MM.1S (cell line): ENCODE results near the gene BLCAP.

Source experiments
- DNase-seq: peaks from one replicate; pipeline ENCODE4 v3.0.0-alpha.2; 2015
- H2AFZ ChIP-seq: fragments of 300-600 bp; sonication (generic); 2 replicates; pipeline ENCODE4 v1.6.0; 2016; ENCODE audit warnings: antibody characterized with exemption, low read length
- H3F3A ChIP-seq: fragments of 300-600 bp; sonication (generic); 2 replicates; pipeline ENCODE4 v1.6.1; 2016; ENCODE audit warnings: mild to moderate bottlenecking, antibody characterized with exemption, low read length, moderate library complexity, mixed read lengths; ENCODE audit not compliant: insufficient read depth
- H3K27ac ChIP-seq: fragments of 300-600 bp; sonication (generic); 2 replicates; pipeline ENCODE4 v1.5.1; 2016; ENCODE audit warnings: mild to moderate bottlenecking, low read length
- H3K27me3 ChIP-seq: fragments of 300-600 bp; sonication (generic); replicated peaks from 2 replicates; pipeline ENCODE4 v1.6.0; 2016; ENCODE audit warnings: low read length; ENCODE audit not compliant: insufficient read depth
- H3K36me3 ChIP-seq: fragments of 300-600 bp; sonication (generic); replicated peaks from 2 replicates; pipeline ENCODE4 v1.6.1; 2016; ENCODE audit warnings: mild to moderate bottlenecking, low read length, mixed read lengths; ENCODE audit not compliant: insufficient read depth
- H3K4me1 ChIP-seq: fragments of 300-600 bp; sonication (generic); 2 replicates; pipeline ENCODE4 v1.6.1; 2016; ENCODE audit warnings: low read length, mixed read lengths
- H3K4me2 ChIP-seq: fragments of 300-600 bp; sonication (generic); 2 replicates; pipeline ENCODE4 v1.6.0; 2016; ENCODE audit warnings: low read depth, low read length
- H3K4me3 ChIP-seq: fragments of 300-600 bp; sonication (generic); 2 replicates; pipeline ENCODE4 v1.5.1; 2016; ENCODE audit warnings: low read length, mixed read lengths
- H3K79me2 ChIP-seq: fragments of 300-600 bp; sonication (generic); 2 replicates; pipeline ENCODE4 v1.6.1; 2016; ENCODE audit warnings: mixed run types, low read length, mixed read lengths
- H3K9ac ChIP-seq: fragments of 300-600 bp; sonication (generic); 2 replicates; pipeline ENCODE4 v1.6.1; 2016; ENCODE audit warnings: low read length, mixed read lengths
- H3K9me2 ChIP-seq: fragments of 300-600 bp; sonication (generic); replicated peaks from 2 replicates; pipeline ENCODE4 v1.6.1; 2016; ENCODE audit warnings: mild to moderate bottlenecking, low read length, mixed read lengths; ENCODE audit not compliant: insufficient read depth
- H3K9me3 ChIP-seq: fragments of 300-600 bp; sonication (generic); replicated peaks from 2 replicates; pipeline ENCODE4 v1.6.1; 2016; ENCODE audit warnings: mild to moderate bottlenecking, low read length, mixed read lengths; ENCODE audit not compliant: insufficient read depth
- H4K20me1 ChIP-seq: fragments of 300-600 bp; sonication (generic); 2 replicates; pipeline ENCODE4 v1.6.1; 2016; ENCODE audit warnings: mild to moderate bottlenecking, low read length, moderate library complexity, mixed read lengths; ENCODE audit not compliant: insufficient read depth
- EZH2 ChIP-seq: fragments of 300-600 bp; sonication (generic); optimal IDR thresholded peaks from 2 replicates; pipeline ENCODE3; 2017; ENCODE audit warnings: low read depth, mild to moderate bottlenecking, antibody characterized with exemption, low read length, mixed read lengths
- EZH2phosphoT487 ChIP-seq: fragments of 300-600 bp; sonication (generic); IDR thresholded peaks from 2 replicates; pipeline ENCODE4 v1.6.1; 2018; ENCODE audit warnings: antibody characterized with exemption, low read length
- TF ChIP-seq, protein P1 (sequence below): fragments of 300-600 bp; sonication (generic); IDR thresholded peaks from 2 replicates; pipeline ENCODE4 v1.5.1; 2016; ENCODE audit warnings: antibody characterized with exemption, low read length, mixed read lengths

The BLCAP gene

DNA sequence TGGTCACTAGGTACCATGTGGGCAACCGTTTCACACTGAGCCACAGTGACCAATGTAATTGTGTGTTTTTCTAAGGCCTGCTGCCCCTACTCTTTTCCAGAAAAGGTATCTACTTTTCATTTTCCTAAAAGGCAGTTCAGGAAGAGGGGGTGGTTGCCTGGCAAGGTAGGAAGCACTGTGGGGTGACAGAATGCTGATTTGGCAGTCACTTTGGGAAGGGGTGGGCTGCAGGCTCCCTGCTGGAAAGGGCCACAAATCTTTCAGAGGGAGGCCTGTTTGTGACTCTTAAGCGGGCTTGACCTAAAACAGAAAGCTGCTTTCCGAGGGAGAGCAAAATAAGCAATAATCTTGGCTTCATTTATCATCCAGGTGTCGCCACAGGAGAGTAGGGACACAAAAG, 11.8 kb downstream of the BLCAP start:
- no peak overlapping the region for H3K4me3 ChIP-seq
- peaks cover 15% of the 10 kb centered on the region for H3K79me2 ChIP-seq

DNA sequence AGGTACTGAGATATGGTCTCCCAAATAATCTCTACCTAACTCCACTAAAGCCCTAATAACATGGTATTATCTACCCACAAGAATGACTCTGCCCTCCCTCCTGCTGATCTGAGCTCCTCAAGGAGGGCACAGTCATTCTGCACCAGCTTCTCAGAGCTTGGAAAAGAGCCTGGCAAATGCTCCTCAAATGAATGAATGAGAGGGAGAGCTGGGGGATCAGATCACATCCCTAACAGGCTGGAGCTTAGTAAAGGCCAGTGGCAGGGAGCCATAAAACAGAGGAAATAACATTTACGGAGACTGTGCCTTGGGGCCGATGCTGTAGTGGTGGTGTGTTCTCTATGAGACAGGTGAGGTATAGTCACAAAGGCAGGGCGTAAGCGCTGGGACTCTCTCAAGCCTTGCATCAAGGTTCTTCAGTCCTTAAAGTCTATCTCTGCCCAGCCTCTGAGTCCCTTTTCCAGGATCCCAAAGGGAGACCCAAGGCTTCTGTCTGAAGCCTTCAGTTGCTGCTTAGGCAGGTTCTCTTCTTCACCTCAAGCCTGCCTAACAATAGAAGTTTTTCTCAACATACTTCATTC, 13.8 kb downstream of the BLCAP start:
- H3K36me3 ChIP-seq = no peaks in the 10 kb centered on the region
- H4K20me1 ChIP-seq = no peaks in the 10 kb centered on the region

More for the DNA sequence above, 11.8 kb downstream of the BLCAP start:
- H4K20me1 ChIP-seq = no peaks in the 10 kb centered on the region
- H3K9me2 ChIP-seq = no peaks in the 10 kb centered on the region
- no peak for TF ChIP-seq EZH2
- TF ChIP-seq, protein P1, sequence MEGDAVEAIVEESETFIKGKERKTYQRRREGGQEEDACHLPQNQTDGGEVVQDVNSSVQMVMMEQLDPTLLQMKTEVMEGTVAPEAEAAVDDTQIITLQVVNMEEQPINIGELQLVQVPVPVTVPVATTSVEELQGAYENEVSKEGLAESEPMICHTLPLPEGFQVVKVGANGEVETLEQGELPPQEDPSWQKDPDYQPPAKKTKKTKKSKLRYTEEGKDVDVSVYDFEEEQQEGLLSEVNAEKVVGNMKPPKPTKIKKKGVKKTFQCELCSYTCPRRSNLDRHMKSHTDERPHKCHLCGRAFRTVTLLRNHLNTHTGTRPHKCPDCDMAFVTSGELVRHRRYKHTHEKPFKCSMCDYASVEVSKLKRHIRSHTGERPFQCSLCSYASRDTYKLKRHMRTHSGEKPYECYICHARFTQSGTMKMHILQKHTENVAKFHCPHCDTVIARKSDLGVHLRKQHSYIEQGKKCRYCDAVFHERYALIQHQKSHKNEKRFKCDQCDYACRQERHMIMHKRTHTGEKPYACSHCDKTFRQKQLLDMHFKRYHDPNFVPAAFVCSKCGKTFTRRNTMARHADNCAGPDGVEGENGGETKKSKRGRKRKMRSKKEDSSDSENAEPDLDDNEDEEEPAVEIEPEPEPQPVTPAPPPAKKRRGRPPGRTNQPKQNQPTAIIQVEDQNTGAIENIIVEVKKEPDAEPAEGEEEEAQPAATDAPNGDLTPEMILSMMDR = no peak
- TF ChIP-seq EZH2phosphoT487 = no peak
- H3K4me2 ChIP-seq = no peak overlapping the region
- H3K4me1 ChIP-seq = no peaks in the 10 kb centered on the region
- no peak overlapping the region for H2AFZ ChIP-seq
- H3K9me3 ChIP-seq = no peaks in the 10 kb centered on the region
- no peaks in the 10 kb centered on the region for H3K27me3 ChIP-seq
- no peak overlapping the region for H3K9ac ChIP-seq
- DNase-seq = no peak
- H3K36me3 ChIP-seq = no peaks in the 10 kb centered on the region
- no peaks in the 10 kb centered on the region for H3F3A ChIP-seq
- H3K27ac ChIP-seq = no peak overlapping the region

DNA sequence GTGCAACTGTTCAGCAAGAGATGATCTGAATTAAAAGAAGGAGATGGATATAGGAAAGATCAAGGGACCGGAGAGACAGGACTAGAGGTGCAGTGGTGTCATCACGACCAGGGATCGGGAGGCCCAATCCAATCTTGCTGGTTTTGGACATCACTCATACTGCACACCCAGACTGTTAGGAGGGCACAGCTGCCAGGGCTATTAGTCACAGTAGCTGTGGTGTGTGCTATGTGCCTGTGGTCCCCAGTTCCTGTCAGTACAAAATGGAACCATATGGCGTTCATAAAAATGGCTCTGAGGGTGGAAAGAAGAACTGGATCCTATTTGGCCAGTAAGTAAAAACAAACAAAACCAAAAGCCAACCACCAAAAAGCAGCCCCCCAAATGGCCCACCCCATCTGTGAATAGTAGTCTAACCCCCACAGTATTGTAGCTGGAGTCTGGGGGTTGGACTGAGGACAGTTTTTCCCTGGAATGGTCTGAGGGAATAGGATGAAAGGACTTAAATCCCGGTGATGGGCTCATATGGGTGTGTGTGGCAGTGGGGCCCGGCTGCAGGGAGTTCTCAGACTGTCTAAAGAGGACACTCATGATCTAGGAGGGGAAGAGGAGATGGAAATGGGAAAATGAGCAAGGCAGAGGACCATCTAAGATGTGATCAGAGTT, 15.9 kb downstream of the BLCAP start:
- TF ChIP-seq, protein P1 = no peak
- no peak for TF ChIP-seq EZH2phosphoT487
- no peak for TF ChIP-seq EZH2
- no peaks in the 10 kb centered on the region for H3K27me3 ChIP-seq
- no peaks in the 10 kb centered on the region for H4K20me1 ChIP-seq
- H3K9ac ChIP-seq = no peak overlapping the region
- no peak overlapping the region for H3K4me2 ChIP-seq
- no peak overlapping the region for H3K27ac ChIP-seq
- H3K79me2 ChIP-seq = no peaks in the 10 kb centered on the region
- H3K4me3 ChIP-seq = no peak overlapping the region
- no peaks in the 10 kb centered on the region for H3K9me3 ChIP-seq
- DNase-seq = no peak
- H2AFZ ChIP-seq = no peak overlapping the region
- no peaks in the 10 kb centered on the region for H3K36me3 ChIP-seq
- H3K4me1 ChIP-seq = no peaks in the 10 kb centered on the region
- H3F3A ChIP-seq = no peaks in the 10 kb centered on the region
- no peaks in the 10 kb centered on the region for H3K9me2 ChIP-seq

More for the DNA sequence above, 13.8 kb downstream of the BLCAP start:
- Histone ChIP-seq H3K79me2 (no peaks in the 10 kb centered on the region), H3F3A (no peaks in the 10 kb centered on the region), H3K9me2 (no peaks in the 10 kb centered on the region), H3K9me3 (no peaks in the 10 kb centered on the region), H3K27me3 (no peaks in the 10 kb centered on the region), H3K9ac (no peak overlapping the region), H3K4me2 (no peak overlapping the region), H3K4me3 (no peak overlapping the region), H3K27ac (no peak overlapping the region), H2AFZ (no peak overlapping the region), H3K4me1 (no peaks in the 10 kb centered on the region)
- no peak for DNase-seq
- TF ChIP-seq EZH2phosphoT487 (no peak), EZH2 (no peak)
- TF ChIP-seq, protein P1 = no peak
